PC-9 (cell line): ENCODE data around the gene RNF220. TPM values are rescaled to one million over a fixed set of nuclear protein-coding genes. Genes with fewer than 3 reads are reported as not detected.

Experiments
- BruUV-seq: library from RNA; stranded (reverse); fragments of 400-500 nt; replicated peaks from 2 replicates; lab custom pipeline; 2021; lab: Mats Ljungman, UMichigan
- CTCF ChIA-PET: fragments of 300-600 bp; sonication (Branson Sonifier 250); formaldehyde crosslinking; loops from one replicate; lab custom pipeline; 2022; ENCODE audit warnings: antibody characterized with exemption; lab: Charles Lee
- POLR2A ChIA-PET: fragments of 300-600 bp; sonication (Branson Sonifier 250); formaldehyde crosslinking; loops from one replicate; lab custom pipeline; 2022; ENCODE audit warnings: antibody characterized with exemption; ENCODE audit not compliant: unreplicated experiment; lab: Charles Lee
- DNase-seq, 2 experiments: peaks; one replicate each; pipeline versions ENCODE4 v3.0.0 to v3.0.0-alpha.2; 2015 to 2022; ENCODE audit warnings: mixed read lengths in 1 of 2
- H2AFZ ChIP-seq: fragments of 200-600 bp; sonication (generic); 2 replicates; pipeline ENCODE4 v1.8.1; 2017; ENCODE audit warnings: antibody characterized with exemption
- H3F3A ChIP-seq: fragments of 200-600 bp; sonication (generic); 2 replicates; pipeline ENCODE4 v1.8.1; 2017; ENCODE audit warnings: antibody characterized with exemption, mild to moderate bottlenecking, low read depth; ENCODE audit not compliant: insufficient read depth
- H3K27ac ChIP-seq: fragments of 200-600 bp; sonication (generic); 2 replicates; pipeline ENCODE4 v1.6.1; 2016; ENCODE audit warnings: mixed run types
- H3K27me3 ChIP-seq: fragments of 200-600 bp; sonication (generic); 2 replicates; pipeline ENCODE4 v1.6.1; 2016; ENCODE audit warnings: low read depth, mixed run types; ENCODE audit not compliant: insufficient read depth
- H3K36me3 ChIP-seq: fragments of 200-600 bp; sonication (generic); 2 replicates; pipeline ENCODE4 v1.6.1; 2016; ENCODE audit warnings: low read depth, mixed run types
- H3K4me1 ChIP-seq: fragments of 200-600 bp; sonication (generic); replicated peaks from 2 replicates; pipeline ENCODE4 v1.6.1; 2016; ENCODE audit warnings: mixed run types; ENCODE audit not compliant: insufficient read depth
- H3K4me2 ChIP-seq: fragments of 200-600 bp; sonication (generic); 2 replicates; pipeline ENCODE4 v1.6.1; 2017; ENCODE audit warnings: mixed run types
- H3K4me3 ChIP-seq: fragments of 200-600 bp; sonication (generic); 2 replicates; pipeline ENCODE4 v1.6.1; 2016; ENCODE audit warnings: mixed run types
- H3K79me2 ChIP-seq: fragments of 200-600 bp; sonication (generic); 2 replicates; pipeline ENCODE4 v1.6.1; 2017; ENCODE audit warnings: low read depth, mixed run types
- H3K9me2 ChIP-seq: fragments of 200-600 bp; sonication (generic); 2 replicates; pipeline ENCODE4 v1.8.1; 2017; ENCODE audit warnings: mild to moderate bottlenecking; ENCODE audit not compliant: insufficient read depth
- H3K9me3 ChIP-seq: fragments of 200-600 bp; sonication (generic); 2 replicates; pipeline ENCODE4 v1.8.1; 2016; ENCODE audit warnings: low read depth; ENCODE audit not compliant: insufficient read depth
- H4K20me1 ChIP-seq: fragments of 200-600 bp; sonication (generic); 2 replicates; pipeline ENCODE4 v1.8.1; 2017; ENCODE audit not compliant: insufficient read depth
- CTCF ChIP-seq: fragments of 200-600 bp; sonication (generic); conservative IDR thresholded peaks from 2 replicates; pipeline ENCODE4 v1.6.1; 2017; ENCODE audit warnings: mixed run types, antibody characterized with exemption, mild to moderate bottlenecking, moderate library complexity
- EZH2 ChIP-seq: fragments of 200-600 bp; sonication (generic); IDR thresholded peaks from 2 replicates; pipeline ENCODE4 v1.8.0; 2017; ENCODE audit warnings: antibody characterized with exemption, low read depth
- intact Hi-C: fragments of 100-400 bp; cut with micrococcal nuclease; formaldehyde crosslinking; loops from one replicate; pipeline ENCODE4 v1.10.0; 2022; ENCODE audit not compliant: unreplicated experiment
- total RNA-seq: library from RNA; stranded (reverse); gene quantifications from 2 replicates; pipeline ENCODE4 v1.2.3, GENCODE V29; 2021

RNF220 gene
- total RNA-seq, 1 experiment from 2014 or later, result 82.9 TPM

- no peak for TF ChIP-seq EZH2
- no peak for TF ChIP-seq CTCF
- H4K20me1 ChIP-seq, result no peaks in the 10 kb centered on the region
- H3K4me2 ChIP-seq, result no peak overlapping the region
- H3K27ac ChIP-seq, result no peak overlapping the region
- H3K9me3 ChIP-seq, result no peaks in the 10 kb centered on the region
- no peak for DNase-seq
- ChIA-PET POLR2A (no interaction called here), CTCF (no interaction called here)
- peaks cover 19% of the 10 kb centered on the region for H3K4me1 ChIP-seq
- BruUV-seq, result no TSS peak
- H2AFZ ChIP-seq, result no peak overlapping the region
- no peaks in the 10 kb centered on the region for H3K79me2 ChIP-seq
- H3K36me3 ChIP-seq, result no peaks in the 10 kb centered on the region
- H3K9me2 ChIP-seq, result no peaks in the 10 kb centered on the region
- intact Hi-C loops, result no loop called here
- no peaks in the 10 kb centered on the region for H3K27me3 ChIP-seq
- peaks cover 6% of the 10 kb centered on the region; the same call in 1 of the 2 replicates for H3F3A ChIP-seq
- no peak overlapping the region for H3K4me3 ChIP-seq
Measured at GRCh38 chr1:44519035-44519676, 114.1 kb downstream of the RNF220 start.

GRCh38 chr1:44521378-44522080 is 116.5 kb downstream of the RNF220 start:
- intact Hi-C loops, result no loop called here
- Histone ChIP-seq H3K27me3 (no peaks in the 10 kb centered on the region), H3K9me2 (no peaks in the 10 kb centered on the region), H3K79me2 (no peaks in the 10 kb centered on the region), H2AFZ (no peak overlapping the region), H3K9me3 (no peaks in the 10 kb centered on the region), H3K36me3 (no peaks in the 10 kb centered on the region), H3F3A (no peaks in the 10 kb centered on the region), H3K27ac (no peak overlapping the region), H4K20me1 (no peaks in the 10 kb centered on the region), H3K4me3 (no peak overlapping the region), H3K4me1 (no peaks in the 10 kb centered on the region), H3K4me2 (no peak overlapping the region)
- POLR2A ChIA-PET, result no interaction called here
- no TSS peak for BruUV-seq
- TF ChIP-seq CTCF (no peak), EZH2 (no peak)
- no peak for DNase-seq
- CTCF ChIA-PET, result no interaction called here

- Histone ChIP-seq H3K27ac (no peak overlapping the region), H3K4me3 (no peak overlapping the region), H3F3A (no peaks in the 10 kb centered on the region), H3K4me2 (no peak overlapping the region), H3K79me2 (no peaks in the 10 kb centered on the region), H4K20me1 (no peaks in the 10 kb centered on the region), H2AFZ (no peak overlapping the region), H3K9me2 (no peaks in the 10 kb centered on the region), H3K36me3 (no peaks in the 10 kb centered on the region), H3K4me1 (no peaks in the 10 kb centered on the region), H3K27me3 (no peaks in the 10 kb centered on the region), H3K9me3 (no peaks in the 10 kb centered on the region)
- no TSS peak for BruUV-seq
- TF ChIP-seq EZH2 (no peak), CTCF (no peak)
- no peak for DNase-seq
- ChIA-PET CTCF (no interaction called here), POLR2A (interaction anchor here (0.9 kb wide), 1 partner anchor 970 kb away, joined by 3 read pairs; no protein-coding TSS in a partner anchor)
- intact Hi-C loops, result no loop called here
Measured at GRCh38 chr1:44523593-44524591, 118.8 kb downstream of the RNF220 start.
